CD14-positive monocyte (primary cell): ENCODE results near the gene C19orf38. TPM values are rescaled to one million over a fixed set of nuclear protein-coding genes. Genes with fewer than 3 reads are reported as not detected.

Experiments used
- DNase-seq, 3 donors: peaks; one replicate each; pipeline ENCODE4 v3.0.0-alpha.2; 2011 to 2022
- H2AFZ ChIP-seq: 2 replicates; pipeline ENCODE4 v1.6.0; 2012; ENCODE audit warnings: mild to moderate bottlenecking, low read depth, low read length, inconsistent platforms; ENCODE audit not compliant: insufficient read depth, poor library complexity, severe bottlenecking
- H3K27ac ChIP-seq, 2 donors: 1 replicate in 1 of 2; 2 replicates in 1 of 2; pipeline ENCODE4 v1.5.1; 2012 to 2013; ENCODE audit warnings: low read length in 2 of 2, control low read depth in 1 of 2, inconsistent platforms in 1 of 2, low read depth in 1 of 2, mild to moderate bottlenecking in 1 of 2
- H3K27me3 ChIP-seq, 2 donors: one replicate each; pipeline versions ENCODE4 v1.6.0 to v1.6.1; 2011 to 2013; ENCODE audit warnings: low read length in 2 of 2; ENCODE audit not compliant: control insufficient read depth in 2 of 2, insufficient read depth in 2 of 2
- H3K36me3 ChIP-seq, 2 donors: replicated peaks in 1 of 2; 1 replicate in 1 of 2; 2 replicates in 1 of 2; pipeline versions ENCODE4 v1.5.1 to v1.6.1; 2012 to 2013; ENCODE audit warnings: low read length in 2 of 2, control low read depth in 1 of 2, inconsistent platforms in 1 of 2, mild to moderate bottlenecking in 1 of 2; ENCODE audit not compliant: insufficient read depth in 2 of 2, control insufficient read depth in 1 of 2
- H3K4me1 ChIP-seq, 2 donors: 1 replicate in 1 of 2; 2 replicates in 1 of 2; pipeline versions ENCODE4 v1.5.1 to v1.6.1; 2012 to 2013; ENCODE audit warnings: low read length in 2 of 2, control low read depth in 1 of 2, inconsistent platforms in 1 of 2, mild to moderate bottlenecking in 1 of 2, moderate library complexity in 1 of 2; ENCODE audit not compliant: insufficient read depth in 2 of 2, control insufficient read depth in 1 of 2
- H3K4me2 ChIP-seq: replicated peaks from 2 replicates; pipeline ENCODE3; 2012; ENCODE audit warnings: low read length, moderate library complexity, mild to moderate bottlenecking; ENCODE audit not compliant: poor library complexity, severe bottlenecking; ENCODE audit errors: extremely low read depth
- H3K4me3 ChIP-seq, 3 experiments: fragments of 200-600 bp in 1 of 3; sonication (generic) in 1 of 3; replicated peaks in 1 of 3; 1 replicate in 2 of 3; 2 replicates in 1 of 3; pipeline ENCODE4 v1.5.1; 2011 to 2013; ENCODE audit warnings: low read length in 3 of 3, mild to moderate bottlenecking in 3 of 3, control low read depth in 2 of 3, low read depth in 2 of 3, inconsistent platforms in 1 of 3, moderate library complexity in 1 of 3
- H3K79me2 ChIP-seq: 2 replicates; pipeline ENCODE4 v1.6.0; 2012; ENCODE audit warnings: mild to moderate bottlenecking, control low read depth, inconsistent platforms, low read length, moderate library complexity; ENCODE audit not compliant: insufficient read depth
- H3K9ac ChIP-seq: 2 replicates; pipeline ENCODE4 v1.6.0; 2017; ENCODE audit warnings: low read length, mild to moderate bottlenecking; ENCODE audit not compliant: insufficient read depth, poor library complexity, severe bottlenecking
- H3K9me3 ChIP-seq, 2 donors: replicated peaks in 1 of 2; 1 replicate in 1 of 2; 2 replicates in 1 of 2; pipeline versions ENCODE4 v1.5.1 to v1.6.1; 2012 to 2013; ENCODE audit warnings: low read length in 2 of 2, control low read depth in 1 of 2; ENCODE audit not compliant: control insufficient read depth in 1 of 2, insufficient read depth in 1 of 2
- H4K20me1 ChIP-seq: 2 replicates; pipeline ENCODE4 v1.6.0; 2012; ENCODE audit warnings: mild to moderate bottlenecking, low read length, control low read depth, moderate library complexity; ENCODE audit not compliant: insufficient read depth
- H3K27ac Mint-ChIP-seq, 7 donors: one replicate each; pipeline ENCODE4 v1.8.0; 2020; ENCODE audit warnings: mild to moderate bottlenecking in 7 of 7, mixed read lengths in 7 of 7, moderate library complexity in 6 of 7, inconsistent platforms in 2 of 7
- H3K27me3 Mint-ChIP-seq, 3 donors: one replicate each; pipeline ENCODE4 v1.8.0; 2021 to 2022; ENCODE audit warnings: low read depth in 3 of 3, mild to moderate bottlenecking in 3 of 3, mixed read lengths in 3 of 3, moderate library complexity in 3 of 3, inconsistent platforms in 1 of 3
- H3K36me3 Mint-ChIP-seq, 2 donors: one replicate each; pipeline ENCODE4 v1.8.0; 2020; ENCODE audit warnings: mixed read lengths in 2 of 2, inconsistent platforms in 1 of 2, mild to moderate bottlenecking in 1 of 2
- H3K4me1 Mint-ChIP-seq: one replicate; pipeline ENCODE4 v1.8.0; 2020; ENCODE audit warnings: mild to moderate bottlenecking, mixed read lengths
- H3K4me3 Mint-ChIP-seq, 2 donors: one replicate each; pipeline ENCODE4 v1.8.0; 2020; ENCODE audit warnings: mild to moderate bottlenecking in 2 of 2, mixed read lengths in 2 of 2, moderate library complexity in 1 of 2
- H3K9me3 Mint-ChIP-seq, 7 donors: one replicate each; pipeline ENCODE4 v1.8.0; 2020 to 2022; ENCODE audit warnings: mixed read lengths in 7 of 7, mild to moderate bottlenecking in 6 of 7, moderate library complexity in 6 of 7, inconsistent platforms in 2 of 7
- WGBS: methylation state at CpG from one replicate; pipeline ENCODE4 v1.1.5; 2013; ENCODE audit warnings: missing lambda C conversion rate; ENCODE audit not compliant: insufficient coverage; 5-methylcytosine and 5-hydroxymethylcytosine counted together
- intact Hi-C, 2 donors: fragments of 100-400 bp; cut with micrococcal nuclease; formaldehyde crosslinking; loops; one replicate each; pipeline versions ENCODE4 v1.15.0 to v1.15.1; 2023
- polyA plus RNA-seq, 3 donors: library from polyadenylated mRNA; depleted of rRNA in 1 of 3; unstranded in 2 of 3; stranded (reverse) in 1 of 3; fragments of 300-500 nt in 2 of 3; fragments of >200 nt in 1 of 3; fragmentation: Illumina TruSeq in 2 of 3; gene quantifications; 1 replicate in 2 of 3; 2 replicates in 1 of 3; pipeline ENCODE4 v1.2.3, GENCODE V29; 2012 to 2021
- TF ChIP-seq, protein P1 (sequence below): fragments of 200-600 bp; IDR thresholded peaks from one replicate; pipeline ENCODE4 v1.8.0; 2022; ENCODE audit warnings: antibody characterized with exemption, mild to moderate bottlenecking

The C19orf38 gene
- polyA plus RNA-seq, 3 donors, result 134 to 174 (median 149) TPM

DNA sequence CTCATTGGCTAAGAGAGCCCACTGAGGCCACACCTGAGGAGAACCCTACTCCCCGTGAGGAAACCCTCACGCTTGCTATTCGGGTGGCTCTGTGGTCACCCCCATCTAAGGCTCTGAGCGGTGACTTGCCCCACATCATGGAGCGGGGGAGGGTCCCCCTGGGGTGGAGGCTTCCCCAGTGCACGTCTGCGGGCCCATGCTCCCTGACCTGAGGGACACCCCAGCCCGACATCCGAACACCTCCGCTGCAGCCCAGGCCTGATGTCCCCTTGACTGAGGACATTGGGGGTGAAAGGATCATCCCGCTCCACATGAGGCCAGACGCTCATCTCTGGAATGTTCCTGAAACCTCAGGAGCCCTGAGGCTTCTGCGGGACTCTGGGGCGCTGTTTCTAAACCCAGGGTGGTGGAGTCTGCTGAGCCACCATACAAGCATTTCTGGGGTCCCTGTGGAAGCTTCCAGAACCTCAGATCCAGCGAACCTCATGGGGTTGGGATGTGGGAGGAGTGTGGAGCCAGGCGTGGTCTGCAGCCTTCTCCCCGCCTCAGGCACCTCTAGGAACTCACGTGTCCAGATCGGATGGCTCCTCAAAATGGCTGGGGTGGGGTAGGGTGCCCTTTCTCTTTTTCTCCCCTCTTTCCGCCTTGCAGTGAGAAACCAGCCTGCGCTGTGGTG, 32.1 kb upstream of the C19orf38 start:
- Mint-ChIP-seq H3K27me3 (no peaks in the 10 kb centered on the region), H3K4me3 (no peak overlapping the region), H3K27ac (peak overlapping the region in 6 of 7 donors; percentile 68 to 94 (median 80)), H3K36me3 (peaks cover 46 to 68% of the 10 kb centered on the region in 2 donors), H3K9me3 (peaks cover 0 to 9% (median 0%) of the 10 kb centered on the region in 7 donors), H3K4me1 (peaks cover 45% of the 10 kb centered on the region)
- Histone ChIP-seq H3K9me3 (no peaks in the 10 kb centered on the region), H3K4me1 (peaks cover 47% of the 10 kb centered on the region in 2 donors), H3K9ac (no peak overlapping the region), H3K27ac (peak overlapping the region; percentile 75 to 89), H3K27me3 (no peaks in the 10 kb centered on the region), H3K4me3 (no peak overlapping the region), H2AFZ (no peak overlapping the region), H3K36me3 (peaks cover 41 to 53% of the 10 kb centered on the region in 2 donors), H3K4me2 (no peak overlapping the region), H4K20me1 (no peaks in the 10 kb centered on the region), H3K79me2 (peaks cover 21% of the 10 kb centered on the region)
- DNase-seq, result peak in 1 of 3 donors; percentile 3
- intact Hi-C loops, result no loop called here
- 94% methylated on average over 14 of the region's 21 CpGs for WGBS
- TF ChIP-seq, protein P1, sequence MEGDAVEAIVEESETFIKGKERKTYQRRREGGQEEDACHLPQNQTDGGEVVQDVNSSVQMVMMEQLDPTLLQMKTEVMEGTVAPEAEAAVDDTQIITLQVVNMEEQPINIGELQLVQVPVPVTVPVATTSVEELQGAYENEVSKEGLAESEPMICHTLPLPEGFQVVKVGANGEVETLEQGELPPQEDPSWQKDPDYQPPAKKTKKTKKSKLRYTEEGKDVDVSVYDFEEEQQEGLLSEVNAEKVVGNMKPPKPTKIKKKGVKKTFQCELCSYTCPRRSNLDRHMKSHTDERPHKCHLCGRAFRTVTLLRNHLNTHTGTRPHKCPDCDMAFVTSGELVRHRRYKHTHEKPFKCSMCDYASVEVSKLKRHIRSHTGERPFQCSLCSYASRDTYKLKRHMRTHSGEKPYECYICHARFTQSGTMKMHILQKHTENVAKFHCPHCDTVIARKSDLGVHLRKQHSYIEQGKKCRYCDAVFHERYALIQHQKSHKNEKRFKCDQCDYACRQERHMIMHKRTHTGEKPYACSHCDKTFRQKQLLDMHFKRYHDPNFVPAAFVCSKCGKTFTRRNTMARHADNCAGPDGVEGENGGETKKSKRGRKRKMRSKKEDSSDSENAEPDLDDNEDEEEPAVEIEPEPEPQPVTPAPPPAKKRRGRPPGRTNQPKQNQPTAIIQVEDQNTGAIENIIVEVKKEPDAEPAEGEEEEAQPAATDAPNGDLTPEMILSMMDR, result no peak

DNA sequence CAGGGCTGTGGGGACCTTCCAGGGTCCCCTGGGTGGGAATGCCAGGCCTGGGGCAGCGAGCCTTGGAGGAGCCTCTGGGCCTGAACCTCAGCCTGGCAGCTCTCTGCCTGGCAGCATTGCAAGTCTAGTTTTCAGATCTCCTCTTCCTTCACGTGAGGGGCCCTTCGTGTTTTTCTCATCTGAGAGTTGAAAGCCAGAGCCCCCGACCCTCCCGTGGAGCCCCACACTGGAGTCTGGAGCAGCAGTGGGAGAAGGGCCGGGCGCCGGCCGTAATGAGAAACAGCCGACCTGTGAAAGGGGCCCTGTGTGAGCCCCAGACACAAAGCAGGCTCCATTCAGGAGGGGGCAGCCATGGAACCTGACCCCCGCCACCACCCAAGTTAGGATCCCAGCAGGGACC, 31.5 kb upstream of the C19orf38 start:
- H3K79me2 ChIP-seq, result peaks cover 21% of the 10 kb centered on the region
- peak in 1 of 3 donors; percentile 2 for DNase-seq
- Mint-ChIP-seq H3K9me3 (peaks cover 0 to 9% (median 0%) of the 10 kb centered on the region in 7 donors), H3K4me1 (peaks cover 41% of the 10 kb centered on the region), H3K4me3 (no peak overlapping the region), H3K36me3 (peaks cover 49 to 74% of the 10 kb centered on the region in 2 donors), H3K27me3 (no peaks in the 10 kb centered on the region), H3K27ac (peak overlapping the region in 6 of 7 donors; percentile 43 to 80 (median 72))
- H3K4me3 ChIP-seq, result no peak overlapping the region
- no peak overlapping the region for H3K4me2 ChIP-seq
- no peaks in the 10 kb centered on the region for H3K27me3 ChIP-seq
- no peaks in the 10 kb centered on the region for H4K20me1 ChIP-seq
- H3K9ac ChIP-seq, result no peak overlapping the region
- WGBS, result 96% methylated on average over 9 of the region's 11 CpGs
- peaks cover 42% of the 10 kb centered on the region in 2 donors for H3K4me1 ChIP-seq
- H3K27ac ChIP-seq, result peak overlapping the region in 1 of 2 donors; percentile 89
- intact Hi-C loops, result no loop called here
- peaks cover 45 to 59% of the 10 kb centered on the region in 2 donors for H3K36me3 ChIP-seq
- TF ChIP-seq, protein P1, result no peak
- H3K9me3 ChIP-seq, result no peaks in the 10 kb centered on the region
- H2AFZ ChIP-seq, result no peak overlapping the region
